GM18502 (cell line): Measurements from ENCODE around the gene TRMT2A.
"Not testable (repeated sequence)": the region's sequence is repeated elsewhere in the genome, so short reads cannot be mapped to it uniquely, and the experiment has no call there.

Experiments used
- ATAC-seq: cut with Tn5 transposase; IDR thresholded peaks from one replicate; pipeline ENCODE4 v1.9.1; 2021; ENCODE audit warnings: mild to moderate bottlenecking; ENCODE audit not compliant: unreplicated experiment, poor library complexity

The TRMT2A gene, protein sequence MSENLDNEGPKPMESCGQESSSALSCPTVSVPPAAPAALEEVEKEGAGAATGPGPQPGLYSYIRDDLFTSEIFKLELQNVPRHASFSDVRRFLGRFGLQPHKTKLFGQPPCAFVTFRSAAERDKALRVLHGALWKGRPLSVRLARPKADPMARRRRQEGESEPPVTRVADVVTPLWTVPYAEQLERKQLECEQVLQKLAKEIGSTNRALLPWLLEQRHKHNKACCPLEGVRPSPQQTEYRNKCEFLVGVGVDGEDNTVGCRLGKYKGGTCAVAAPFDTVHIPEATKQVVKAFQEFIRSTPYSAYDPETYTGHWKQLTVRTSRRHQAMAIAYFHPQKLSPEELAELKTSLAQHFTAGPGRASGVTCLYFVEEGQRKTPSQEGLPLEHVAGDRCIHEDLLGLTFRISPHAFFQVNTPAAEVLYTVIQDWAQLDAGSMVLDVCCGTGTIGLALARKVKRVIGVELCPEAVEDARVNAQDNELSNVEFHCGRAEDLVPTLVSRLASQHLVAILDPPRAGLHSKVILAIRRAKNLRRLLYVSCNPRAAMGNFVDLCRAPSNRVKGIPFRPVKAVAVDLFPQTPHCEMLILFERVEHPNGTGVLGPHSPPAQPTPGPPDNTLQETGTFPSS

DNA sequence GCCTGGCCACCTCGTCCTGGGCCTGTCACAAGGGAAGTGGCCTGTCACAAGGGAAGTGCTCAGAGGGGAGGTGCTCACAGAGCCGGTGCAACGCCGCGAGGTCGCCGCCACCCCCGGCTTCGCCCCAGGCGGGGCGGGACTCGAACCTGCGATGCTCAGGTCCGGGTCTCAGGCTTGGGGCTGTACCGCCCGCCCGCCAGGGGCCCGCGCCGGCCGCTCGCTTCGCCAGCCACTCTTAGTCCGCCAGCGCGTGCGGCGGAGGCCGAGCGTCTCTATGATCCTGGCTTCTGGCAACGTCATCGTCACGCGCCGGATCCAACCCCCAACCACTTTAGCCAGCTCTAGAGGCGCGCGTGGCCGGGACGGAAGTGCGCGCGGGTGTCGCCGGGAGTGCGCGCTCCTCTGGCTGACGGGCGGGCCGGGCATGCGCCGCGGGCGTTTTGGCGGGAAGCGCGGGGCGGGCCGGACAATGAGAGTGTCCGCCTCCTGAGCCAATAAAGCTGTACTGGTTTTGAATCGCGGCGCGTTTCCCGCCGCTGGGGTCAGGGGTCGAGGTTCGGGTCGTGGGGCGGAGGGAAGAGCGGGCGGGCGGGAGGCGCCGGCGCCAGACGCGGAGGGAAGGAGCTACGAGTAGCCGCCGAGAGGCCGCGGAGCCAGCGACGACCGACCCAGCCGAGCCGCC is at the start of gene TRMT2A:
Gene TRMT2A (minus strand): TSS at position 276 of the 682 bp plus-strand sequence. CDS start 320 bp downstream, outside the sequence.
- peak; percentile 78 for ATAC-seq

DNA sequence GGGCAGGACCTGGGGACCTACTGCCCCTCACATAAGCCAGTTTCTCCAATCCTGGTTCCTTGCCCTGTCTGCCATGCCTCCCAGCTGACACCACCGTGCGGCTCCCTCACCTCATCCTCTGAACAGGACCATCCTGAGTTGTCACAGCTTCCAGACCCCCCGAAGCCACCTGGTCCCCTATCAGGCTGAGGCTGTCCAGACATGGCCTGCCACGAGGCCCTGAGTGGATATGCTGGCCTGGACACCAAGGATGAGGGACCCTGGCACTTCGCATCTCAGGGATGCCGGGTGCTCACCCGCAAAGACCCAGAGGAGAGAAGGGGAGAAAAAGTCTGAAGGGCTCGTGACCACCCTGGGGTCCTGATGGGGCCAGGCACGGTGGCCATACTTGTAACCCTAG is 49.7 kb upstream of the TRMT2A start:
- ATAC-seq = no peak

DNA sequence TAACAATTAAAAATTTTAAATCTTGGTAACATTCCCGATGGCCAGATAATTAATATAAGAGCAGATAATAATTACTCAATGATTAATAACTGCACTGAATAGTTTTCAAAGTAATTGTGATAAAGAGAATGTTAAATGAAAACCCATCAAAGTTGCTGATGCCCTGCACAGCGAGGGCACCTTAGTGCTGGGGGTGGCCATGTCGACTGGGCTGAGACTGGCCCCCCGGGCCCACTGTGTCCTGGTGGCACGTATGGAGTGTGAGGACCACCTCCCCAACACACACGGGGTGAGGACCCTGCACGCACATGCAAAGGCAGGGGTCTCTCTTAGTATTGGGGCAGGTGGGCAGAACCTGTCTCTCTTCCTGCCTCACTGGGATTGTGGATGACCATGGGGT is 48.9 kb upstream of the TRMT2A start:
- ATAC-seq = no peak

DNA sequence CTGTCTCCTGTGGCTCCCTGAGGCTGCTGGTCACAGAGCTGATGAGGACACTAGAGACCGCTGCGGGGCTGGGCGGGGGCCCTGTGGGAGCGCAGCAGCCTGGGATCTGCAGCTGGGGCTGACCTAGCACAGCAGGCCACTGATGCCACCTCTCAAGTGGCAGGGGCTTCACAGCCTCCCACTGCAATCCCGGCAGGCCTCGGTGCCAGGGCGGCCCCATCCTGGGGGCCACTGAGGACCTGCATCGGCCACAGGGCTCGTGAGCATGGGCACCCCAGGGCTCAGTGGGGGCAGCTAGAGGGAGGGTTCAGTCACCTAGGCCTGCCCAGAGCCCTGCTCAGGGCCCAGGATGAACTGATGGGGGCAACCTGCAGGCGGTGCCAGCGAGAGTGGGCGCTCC is 48.4 kb upstream of the TRMT2A start:
- ATAC-seq = no peak

DNA sequence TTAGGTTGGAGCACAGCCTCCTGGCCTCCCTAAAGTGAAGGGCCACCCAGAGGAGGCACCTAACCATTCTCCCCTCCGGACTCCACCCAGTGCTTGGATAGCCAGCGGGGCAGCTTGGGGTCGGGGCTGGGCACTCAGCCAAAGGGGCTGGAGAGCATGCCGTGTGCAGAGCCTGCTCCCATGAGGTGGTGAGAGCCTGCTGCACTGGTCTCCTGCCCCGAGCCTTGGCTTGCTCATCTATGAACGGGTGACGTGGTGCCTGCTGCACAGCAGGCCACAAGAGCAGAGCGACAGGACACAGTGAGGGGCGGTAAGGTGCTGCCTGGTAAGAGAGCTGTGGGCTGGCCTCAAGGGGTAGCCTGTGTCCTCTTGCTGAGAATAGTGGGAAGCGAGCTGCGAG is 47.8 kb upstream of the TRMT2A start:
- no peak for ATAC-seq

DNA sequence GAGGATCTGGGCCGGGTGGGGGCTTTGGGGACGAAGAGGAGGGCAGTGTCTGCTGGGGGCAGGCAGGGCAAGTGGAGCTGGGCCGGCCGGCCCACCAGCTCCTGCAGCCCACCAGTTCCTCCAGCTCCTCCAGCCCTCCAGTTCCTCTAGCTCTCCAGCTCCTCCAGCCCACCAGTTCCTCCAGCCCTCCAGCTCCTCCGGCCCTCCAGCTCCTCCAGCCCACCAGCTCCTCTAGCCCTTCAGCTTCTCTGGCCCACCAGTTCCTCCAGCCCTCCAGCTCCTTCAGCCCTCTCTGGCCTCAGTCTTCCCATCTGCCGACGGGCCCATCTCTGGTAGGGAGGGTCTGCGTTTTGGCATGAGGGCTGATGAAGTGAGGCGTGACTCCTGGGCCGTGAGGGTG is 43.0 kb upstream of the TRMT2A start:
- no peak for ATAC-seq

DNA sequence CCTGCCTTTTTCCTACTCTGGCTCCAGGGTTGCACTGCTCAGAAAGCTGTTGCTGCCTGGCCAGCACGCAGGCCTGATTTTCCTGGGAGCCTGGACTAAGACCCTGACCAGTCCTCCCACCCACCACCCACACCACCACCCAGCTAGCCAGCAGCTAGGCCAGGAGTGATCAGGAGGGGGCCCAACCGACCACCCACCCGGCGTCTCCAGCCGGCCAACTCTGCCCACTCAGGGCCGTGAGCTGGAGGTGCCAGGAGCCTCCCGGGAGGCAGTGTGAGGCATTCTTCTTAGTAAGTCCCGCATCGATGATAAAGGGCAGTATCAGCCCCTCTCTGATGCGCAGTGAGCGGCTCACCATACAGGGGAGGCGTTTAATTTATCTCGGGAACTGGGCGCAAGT is 42.5 kb upstream of the TRMT2A start:
- not testable (repeated sequence) for ATAC-seq

DNA sequence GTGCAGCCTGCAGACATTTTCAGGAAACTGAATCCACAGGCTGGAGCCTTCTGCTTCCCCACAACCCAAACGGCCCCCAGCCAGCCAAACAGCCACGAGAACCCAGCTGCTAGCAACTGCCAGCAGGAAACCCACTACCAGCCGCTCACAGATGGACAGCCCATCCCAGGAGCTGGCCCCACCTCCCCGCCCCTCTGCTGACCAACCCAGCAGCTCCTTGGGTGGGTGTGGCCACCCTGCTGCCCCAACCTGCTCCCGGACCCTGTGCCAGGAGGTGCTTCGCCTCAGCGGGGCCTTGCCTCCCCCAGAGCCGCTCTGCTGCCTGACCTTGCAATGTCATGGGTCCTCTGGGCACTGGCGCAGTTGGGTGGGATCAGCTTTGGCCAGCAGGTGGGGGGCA is 42.0 kb upstream of the TRMT2A start:
- no peak for ATAC-seq

DNA sequence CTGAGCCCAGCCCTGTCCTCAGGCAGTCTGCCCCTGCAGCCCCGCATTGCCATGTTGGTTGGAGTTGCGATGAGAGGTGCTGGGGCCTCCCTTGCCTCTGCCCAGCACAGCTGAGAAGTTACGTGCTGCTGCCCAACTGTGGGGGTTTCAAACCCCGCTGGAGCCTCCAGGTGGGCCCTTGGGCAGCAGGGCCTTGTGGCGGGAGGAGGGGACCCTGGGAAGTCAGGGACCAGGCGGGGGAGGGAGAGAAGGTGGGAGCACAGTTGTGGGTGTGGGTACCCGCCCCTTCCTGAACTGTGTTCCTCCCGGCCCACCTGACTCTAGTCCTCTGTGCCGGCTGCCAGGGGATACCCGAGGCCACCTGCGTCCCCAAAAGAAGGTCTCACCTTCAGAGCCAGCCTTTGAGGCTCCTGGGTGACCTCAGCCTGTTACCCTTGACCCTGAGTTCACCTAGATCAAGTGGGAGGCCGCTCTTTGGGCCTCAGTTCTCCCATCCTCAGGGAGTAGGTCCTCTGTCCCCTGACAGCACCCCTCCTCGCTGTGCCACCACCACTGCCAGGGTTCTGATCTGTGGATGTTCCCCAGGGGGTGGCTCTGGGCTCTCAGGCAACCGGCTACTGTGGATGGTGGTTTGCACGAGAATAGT is 41.5 kb upstream of the TRMT2A start:
- ATAC-seq = no peak

DNA sequence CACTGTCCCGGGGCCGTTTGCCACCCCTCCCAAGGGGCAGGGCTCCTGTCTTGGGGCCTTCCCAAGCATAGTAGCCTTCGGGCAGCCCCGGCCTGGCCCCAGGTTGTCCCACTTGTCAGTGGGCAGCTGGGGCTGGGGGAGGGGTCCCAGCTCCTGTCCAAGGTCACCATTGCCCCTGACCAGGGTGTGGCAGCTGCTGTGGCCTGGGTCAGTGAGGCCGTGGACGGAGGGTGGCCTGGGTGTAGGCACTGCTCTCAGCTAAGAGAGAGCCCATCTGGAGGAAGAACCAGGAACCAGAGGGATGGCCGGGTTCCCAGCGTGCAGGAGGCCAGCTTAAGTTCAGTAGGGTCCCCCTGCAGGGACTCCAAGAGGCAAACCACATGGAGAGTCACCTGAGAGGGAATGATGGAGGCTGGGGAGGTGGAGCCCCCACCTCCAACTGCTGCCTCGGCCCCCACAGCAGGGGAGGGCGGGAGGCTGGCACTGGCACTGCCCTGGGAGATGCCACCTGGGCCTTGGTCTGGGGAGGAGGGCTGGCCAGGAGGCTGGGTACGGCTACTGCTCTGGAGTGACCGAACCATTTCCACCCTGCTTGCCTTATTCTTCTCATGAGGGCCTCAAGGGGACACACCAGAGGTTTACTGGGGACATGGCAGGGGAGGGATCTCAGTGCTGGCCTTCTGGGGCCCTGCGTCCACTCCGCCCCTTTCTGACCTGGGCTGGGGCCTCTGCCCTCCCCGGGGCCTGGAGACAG is 40.6 kb upstream of the TRMT2A start:
- ATAC-seq = no peak

DNA sequence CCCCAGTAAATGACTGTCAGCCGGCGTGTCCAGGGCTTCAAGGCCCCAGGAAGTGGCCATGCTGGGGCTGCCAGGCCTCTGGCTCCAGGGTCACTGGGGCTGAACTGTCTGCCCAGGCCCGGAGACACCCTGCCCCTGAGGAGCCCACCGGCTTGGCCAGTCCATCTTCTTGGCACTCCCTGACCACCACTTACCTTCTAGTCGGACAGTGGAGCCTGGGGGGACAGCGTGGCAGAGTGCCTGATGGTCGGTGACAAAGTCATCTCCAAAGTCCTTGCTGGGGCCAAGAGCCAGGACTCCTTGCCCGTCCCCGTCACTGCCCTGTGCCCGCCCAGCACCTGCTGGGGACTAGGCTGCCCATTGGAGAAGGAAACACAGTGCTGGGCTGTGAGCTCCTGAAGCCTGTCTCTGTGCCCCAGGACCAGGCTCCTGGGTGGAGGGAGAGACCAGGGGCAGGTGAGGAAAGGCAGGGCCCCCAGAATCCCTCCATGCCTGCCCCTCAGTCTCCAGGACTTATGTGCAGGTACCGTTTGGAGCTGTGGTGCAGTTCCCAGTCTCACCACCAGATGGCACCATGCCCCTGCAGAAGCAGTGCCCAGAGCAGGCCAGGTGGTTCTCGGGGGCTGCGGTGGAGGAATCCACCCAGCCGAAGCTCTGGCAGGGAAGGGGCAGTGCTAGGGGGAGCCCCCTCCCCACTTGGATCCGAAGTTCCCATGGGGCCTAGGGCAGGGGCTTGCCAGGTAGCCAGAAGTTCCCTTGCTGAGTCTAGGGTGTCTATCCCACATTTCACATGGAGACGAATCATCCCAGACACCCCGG is 39.8 kb upstream of the TRMT2A start:
- ATAC-seq = peak; percentile 56

DNA sequence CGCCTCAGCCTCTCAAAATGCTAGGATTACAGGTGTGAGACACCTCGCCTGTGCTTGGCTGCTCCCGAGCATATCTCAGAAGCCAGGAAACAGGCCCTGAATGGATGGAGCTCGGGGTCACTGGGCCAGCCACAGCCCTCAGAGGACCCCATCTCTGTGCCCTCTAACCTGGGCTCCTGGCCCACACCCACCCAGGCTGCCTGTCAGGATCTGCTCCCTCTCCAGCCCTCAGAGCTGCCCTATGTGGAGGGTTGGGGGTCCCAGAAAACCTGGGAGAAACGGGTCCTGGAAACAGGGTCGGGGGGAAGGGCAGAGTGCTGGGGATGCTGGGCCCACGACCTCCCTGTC is 39.0 kb upstream of the TRMT2A start:
- no peak for ATAC-seq

DNA sequence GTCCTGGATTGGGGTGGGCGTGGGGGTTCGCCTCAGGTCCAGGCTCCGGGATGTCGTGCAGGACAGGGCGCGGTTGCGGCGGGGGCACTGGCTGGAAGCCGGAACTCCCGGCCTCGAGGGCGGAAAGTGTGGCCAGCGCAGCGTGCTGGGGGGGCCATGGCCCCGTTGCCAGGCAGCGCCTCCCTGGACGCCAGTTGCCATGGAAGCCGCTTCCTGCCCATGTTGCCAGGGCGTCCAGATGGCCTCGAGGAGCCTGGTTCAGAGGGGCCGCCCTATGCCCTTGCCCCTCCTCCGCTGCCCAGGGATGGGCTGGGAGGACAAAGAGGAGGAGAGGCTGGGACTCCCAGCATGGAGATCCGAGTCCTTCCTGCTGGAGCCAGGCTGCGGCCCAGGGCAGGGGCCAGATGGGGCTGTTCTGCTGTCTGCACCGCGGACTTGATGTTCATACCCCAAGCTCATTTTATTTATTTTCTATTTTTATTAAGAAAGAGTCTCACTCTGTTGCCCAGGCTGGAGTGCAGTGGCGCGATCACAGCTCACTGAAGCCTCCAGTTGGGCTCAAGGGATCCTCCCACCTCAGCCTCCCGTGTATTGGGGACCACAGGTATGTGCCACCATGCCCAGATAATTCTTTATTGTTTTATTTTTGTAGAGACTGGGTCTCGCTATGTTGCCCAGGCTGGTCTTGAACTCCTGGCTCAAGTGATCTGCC is 38.5 kb upstream of the TRMT2A start:
- ATAC-seq = no peak

DNA sequence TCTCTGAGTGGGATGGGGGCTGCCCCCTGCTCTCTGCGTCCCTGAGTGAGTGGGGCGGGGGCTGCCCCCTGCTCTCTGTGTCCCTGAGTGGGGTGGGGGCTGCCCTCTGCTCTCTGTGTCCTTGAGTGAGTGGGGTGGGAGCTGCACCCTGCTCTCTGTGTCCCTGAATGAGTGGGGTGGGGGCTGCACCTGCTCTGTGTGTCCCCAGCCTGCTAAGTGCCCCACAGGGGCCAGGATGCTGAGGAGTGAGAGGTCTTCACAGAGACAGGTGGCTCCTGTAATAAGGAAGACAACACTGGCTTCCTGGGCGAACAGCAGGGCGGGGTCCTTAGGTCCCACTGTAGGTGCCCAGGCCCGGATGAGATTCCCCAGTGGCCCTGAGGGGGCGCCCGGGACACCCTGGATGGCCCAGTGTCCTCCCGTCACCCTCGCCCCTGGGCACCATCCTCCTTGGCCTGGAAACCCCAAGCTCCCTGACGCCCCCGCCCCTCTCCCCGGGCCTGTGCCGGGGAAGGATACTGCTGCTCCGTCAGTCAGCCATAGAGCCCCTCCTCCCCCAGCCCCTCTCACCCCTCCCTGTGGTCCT is 37.7 kb upstream of the TRMT2A start:
- ATAC-seq = no peak

DNA sequence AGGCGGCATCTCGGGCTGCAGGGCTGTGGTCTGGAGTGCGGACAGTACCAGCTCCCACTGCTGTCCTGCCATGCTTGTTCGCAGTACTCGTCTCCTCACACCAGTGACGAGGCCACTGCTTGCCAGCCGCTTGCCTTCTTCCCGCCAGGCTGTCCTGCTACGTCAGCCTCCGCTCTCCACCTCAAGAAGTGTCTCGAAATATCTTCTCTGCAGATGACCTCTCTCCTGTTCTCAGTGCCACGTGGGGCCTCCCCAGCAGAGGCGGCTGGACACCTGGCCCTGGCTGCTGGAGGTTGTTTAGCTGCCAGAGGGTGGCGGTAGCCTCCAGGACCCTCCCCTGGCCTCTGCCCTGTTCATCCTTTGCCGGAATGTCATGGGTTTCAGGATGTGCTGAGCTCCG is 36.9 kb upstream of the TRMT2A start:
- no peak for ATAC-seq

DNA sequence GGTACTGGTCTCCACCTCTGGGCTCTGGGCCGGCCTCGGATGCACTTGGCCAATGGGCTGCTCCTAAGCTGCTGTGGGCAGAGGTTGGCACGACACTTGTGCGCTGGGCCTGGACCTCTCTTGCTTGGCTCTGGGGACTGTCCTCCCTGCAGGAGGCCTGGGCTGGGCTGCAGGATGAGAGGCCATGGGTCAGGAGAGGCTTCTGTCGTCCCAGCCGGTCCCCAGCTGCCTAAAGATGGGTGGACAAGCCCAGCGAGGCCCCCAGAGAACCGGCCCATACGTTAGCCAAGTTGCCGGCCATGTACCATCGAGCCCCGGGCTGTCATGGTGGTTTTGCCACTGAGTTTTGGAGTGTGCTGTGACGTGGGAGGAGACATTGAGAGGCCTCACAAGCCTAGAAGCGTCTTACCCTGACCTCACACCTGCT is 35.5 kb upstream of the TRMT2A start:
- no peak for ATAC-seq

DNA sequence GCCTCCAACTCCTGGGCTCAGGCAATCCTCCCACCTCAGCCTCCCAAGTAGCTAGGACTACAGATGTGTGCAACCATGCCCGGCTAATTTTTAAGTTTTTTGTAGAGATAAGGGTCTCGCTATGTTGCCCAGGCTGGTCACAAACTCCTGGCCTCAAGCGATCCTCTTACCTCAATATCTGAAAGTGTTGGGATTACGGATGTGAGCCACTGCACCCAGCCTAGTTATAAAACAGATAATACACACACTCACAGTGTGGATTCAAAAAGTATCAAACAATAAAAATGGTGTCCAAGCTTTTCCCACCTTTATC is 34.2 kb upstream of the TRMT2A start:
- ATAC-seq = no peak

DNA sequence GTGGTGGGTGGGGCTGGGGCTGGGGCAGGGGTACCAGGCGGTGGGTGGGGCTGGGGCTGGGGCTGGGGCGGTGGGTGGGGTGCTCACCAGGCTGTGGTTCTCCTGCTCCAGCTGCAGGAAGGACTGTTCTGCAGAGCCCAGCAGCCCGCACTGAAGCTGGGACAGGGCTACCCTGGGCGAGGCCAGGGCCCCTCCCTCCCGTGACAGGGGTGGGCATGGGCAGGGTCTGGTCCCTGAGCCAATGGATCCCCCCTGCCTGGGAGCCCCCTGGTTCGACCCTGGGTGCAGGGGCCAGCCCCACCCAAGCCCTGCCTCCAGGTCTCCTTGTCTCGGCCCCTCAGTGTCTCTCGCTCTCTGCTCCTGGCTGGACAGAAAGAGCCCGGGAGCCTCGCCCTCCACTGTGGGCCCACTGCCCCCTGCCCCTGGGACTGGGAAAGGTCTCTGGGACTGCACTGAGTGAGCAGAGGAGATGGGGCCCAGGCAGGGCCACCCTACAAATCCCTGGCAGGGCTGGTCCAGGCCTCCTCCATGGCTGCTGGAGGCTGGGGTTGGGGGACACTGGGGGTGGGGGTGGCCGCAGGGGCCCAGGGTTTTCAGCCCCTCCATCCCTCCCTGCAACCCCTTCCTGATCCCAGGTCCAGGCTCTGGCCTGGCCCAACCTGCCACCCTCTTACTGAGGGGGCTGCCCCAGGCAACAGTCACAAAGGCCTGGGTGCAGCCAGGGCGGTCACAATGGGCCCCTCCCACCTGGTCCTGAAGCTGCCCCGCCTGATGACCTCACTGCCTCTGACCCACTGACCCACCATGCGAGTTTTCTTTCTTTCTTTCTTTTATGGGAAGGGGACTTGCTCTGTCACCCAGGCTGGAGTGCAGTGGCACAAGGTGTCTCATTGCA is 33.6 kb upstream of the TRMT2A start, which contains the start of gene CCDC188:
Gene CCDC188 (minus strand): TSS at position 675 of the 895 bp plus-strand sequence. CDS start 69 bp downstream, at position 606.
- no peak for ATAC-seq
